Measurements from ENCODE around the gene WBP2.
"Not testable (repeated sequence)": the region's sequence is repeated elsewhere in the genome, so short reads cannot be mapped to it uniquely, and the experiment has no call there.

The WBP2 gene

GRCh38 chr17:75864448-75864871, 9.3 kb upstream of the WBP2 start:
- no peak for TF ChIP-seq POLR2A (IDR thresholded peaks at IDR 0.05; ENCODE audit: low read depth, low read length)
- FAIRE-seq (no peak), DNase-seq (ENCODE audit: insufficient read length, low spot score) (peak; percentile 60)

GRCh38 chr17:75861927-75862317, 6.8 kb upstream of the WBP2 start:
- no peak for TF ChIP-seq POLR2A (IDR thresholded peaks at IDR 0.05; ENCODE audit: low read depth, low read length)
- no peak for DNase-seq (ENCODE audit: insufficient read length, low spot score)
- FAIRE-seq: no peak

- not testable (repeated sequence) for DNase-seq (ENCODE audit: insufficient read length, low spot score); FAIRE-seq
These were observed 4.2 kb upstream of the WBP2 start for GRCh38 chr17:75859358-75859757.

GRCh38 chr17:75856062-75856756, 1.1 kb upstream of the WBP2 start:
- no peak for TF ChIP-seq POLR2A (IDR thresholded peaks at IDR 0.05; ENCODE audit: low read depth, low read length)
- FAIRE-seq: no peak
- DNase-seq (ENCODE audit: insufficient read length, low spot score): no peak

- no peak for TF ChIP-seq POLR2A (IDR thresholded peaks at IDR 0.05; ENCODE audit: low read depth, low read length)
- no peak for FAIRE-seq
- no peak for DNase-seq (ENCODE audit: insufficient read length, low spot score)
These were observed 240 bp downstream of the WBP2 start for GRCh38 chr17:75854881-75855309.

- DNase-seq (ENCODE audit: insufficient read length, low spot score): peak; percentile 92
- FAIRE-seq: peak; percentile 64
- no peak; the same call in 1 of the 2 replicates for TF ChIP-seq POLR2A (IDR thresholded peaks at IDR 0.05; ENCODE audit: low read depth, low read length)
These were observed 910 bp downstream of the WBP2 start for GRCh38 chr17:75854101-75854748.

GRCh38 chr17:75853433-75853832, 1.7 kb downstream of the WBP2 start:
- TF ChIP-seq POLR2A (IDR thresholded peaks at IDR 0.05; ENCODE audit: low read depth, low read length): no peak
- FAIRE-seq (no peak), DNase-seq (ENCODE audit: insufficient read length, low spot score) (no peak)

GRCh38 chr17:75851693-75851991, 3.5 kb downstream of the WBP2 start:
- not testable (repeated sequence) for DNase-seq (ENCODE audit: insufficient read length, low spot score); FAIRE-seq

- TF ChIP-seq POLR2A (IDR thresholded peaks at IDR 0.05; ENCODE audit: low read depth, low read length): no peak
- FAIRE-seq (no peak), DNase-seq (ENCODE audit: insufficient read length, low spot score) (no peak)
These were observed 4.0 kb downstream of the WBP2 start for GRCh38 chr17:75850928-75851692.

- no peak for TF ChIP-seq POLR2A (IDR thresholded peaks at IDR 0.05; ENCODE audit: low read depth, low read length)
- FAIRE-seq (no peak), DNase-seq (ENCODE audit: insufficient read length, low spot score) (no peak)
These were observed 5.4 kb downstream of the WBP2 start for GRCh38 chr17:75849724-75850123.

GRCh38 chr17:75849279-75849646, 5.9 kb downstream of the WBP2 start:
- TF ChIP-seq POLR2A (IDR thresholded peaks at IDR 0.05; ENCODE audit: low read depth, low read length): no peak
- DNase-seq (ENCODE audit: insufficient read length, low spot score): no peak
- no peak for FAIRE-seq

- FAIRE-seq (no peak), DNase-seq (ENCODE audit: insufficient read length, low spot score) (no peak)
- no peak for TF ChIP-seq POLR2A (IDR thresholded peaks at IDR 0.05; ENCODE audit: low read depth, low read length)
These were observed 6.4 kb downstream of the WBP2 start for GRCh38 chr17:75848523-75849278.

GRCh38 chr17:75847614-75848522, 7.3 kb downstream of the WBP2 start:
- DNase-seq (ENCODE audit: insufficient read length, low spot score) (no peak), FAIRE-seq (no peak)
- no peak for TF ChIP-seq POLR2A (IDR thresholded peaks at IDR 0.05; ENCODE audit: low read depth, low read length)
